Measurements from ENCODE around the gene CDADC1. TPM values are rescaled to one million over a fixed set of nuclear protein-coding genes. Genes with fewer than 3 reads are reported as not detected.

The CDADC1 gene
- polyA plus RNA-seq, 3 donors: 3.5 to 6.4 (median 5.2) TPM

- no peaks in the 10 kb centered on the region for H3K79me2 ChIP-seq (ENCODE audit: insufficient read depth, low read length)
- peak overlapping the region; percentile 67 for H2AFZ ChIP-seq (ENCODE audit: insufficient read depth, low read depth, low read length, poor library complexity, severe bottlenecking)
- Mint-ChIP-seq H3K36me3 (peaks cover 12 to 18% of the 10 kb centered on the region in 2 donors), H3K4me1 (peaks cover 44% of the 10 kb centered on the region), H3K27me3 (ENCODE audit: low read depth in 3 of 3) (peaks cover 18 to 22% (median 20%) of the 10 kb centered on the region in 3 donors), H3K4me3 (peak overlapping the region; percentile 54 to 81), H3K9me3 (peaks cover 0 to 16% (median 8%) of the 10 kb centered on the region in 7 donors), H3K27ac (peak overlapping the region; percentile 67 to 90 (median 81))
- TF ChIP-seq CTCF (IDR thresholded peaks at IDR 0.05): peak; percentile 49
- peak overlapping the region; percentile 52 to 66 for H3K27ac ChIP-seq (ENCODE audit: low read depth in 1 of 2, low read length in 2 of 2)
- peak; percentile 76 to 88 (median 87) for DNase-seq
- peak overlapping the region in 1 of 3 experiments; percentile 51 for H3K4me3 ChIP-seq (replicated peaks in 1 of 3; ENCODE audit: low read depth in 2 of 3, low read length in 3 of 3)
- peaks cover 45 to 47% of the 10 kb centered on the region in 2 donors for H3K4me1 ChIP-seq (ENCODE audit: control insufficient read depth in 1 of 2, insufficient read depth in 2 of 2, low read length in 2 of 2)
- intact Hi-C loops (cut with micrococcal nuclease): no loop called here
- H3K27me3 ChIP-seq (ENCODE audit: control insufficient read depth in 2 of 2, insufficient read depth in 2 of 2, low read length in 2 of 2): peaks cover 6 to 20% of the 10 kb centered on the region in 2 donors
- peaks cover 0 to 1% of the 10 kb centered on the region in 2 donors for H3K36me3 ChIP-seq (replicated peaks in 1 of 2; ENCODE audit: control insufficient read depth in 1 of 2, insufficient read depth in 2 of 2, low read length in 2 of 2)
- H3K9ac ChIP-seq (ENCODE audit: insufficient read depth, low read length, poor library complexity, severe bottlenecking): no peak overlapping the region
- peaks cover 0 to 3% of the 10 kb centered on the region in 2 donors for H3K9me3 ChIP-seq (replicated peaks in 1 of 2; ENCODE audit: control insufficient read depth in 1 of 2, insufficient read depth in 1 of 2, low read length in 2 of 2)
- 0% methylated on average over 2 of the region's 6 CpGs for WGBS (ENCODE audit: insufficient coverage)
- peak overlapping the region; percentile 63 for H3K4me2 ChIP-seq (replicated peaks; ENCODE audit: extremely low read depth, low read length, poor library complexity, severe bottlenecking)
- H4K20me1 ChIP-seq (ENCODE audit: insufficient read depth, low read length): no peaks in the 10 kb centered on the region
Observed at GRCh38 chr13:49214917-49215376, 32.8 kb upstream of the CDADC1 start.

- no CpG with 5 or more reads among the region's 6 CpGs for WGBS (ENCODE audit: insufficient coverage)
Observed at GRCh38 chr13:49216334-49216733, 31.4 kb upstream of the CDADC1 start.

More at GRCh38 chr13:49216334-49216733, 31.4 kb upstream of the CDADC1 start:
- peak overlapping the region; percentile 12 for H3K4me2 ChIP-seq (replicated peaks; ENCODE audit: extremely low read depth, low read length, poor library complexity, severe bottlenecking)
- TF ChIP-seq CTCF (IDR thresholded peaks at IDR 0.05): no peak
- no peaks in the 10 kb centered on the region for H3K36me3 ChIP-seq (replicated peaks in 1 of 2; ENCODE audit: control insufficient read depth in 1 of 2, insufficient read depth in 2 of 2, low read length in 2 of 2)
- DNase-seq: peak; percentile 16 to 44 (median 28)
- peaks cover 15 to 30% of the 10 kb centered on the region in 2 donors for H3K27me3 ChIP-seq (ENCODE audit: control insufficient read depth in 2 of 2, insufficient read depth in 2 of 2, low read length in 2 of 2)
- no peaks in the 10 kb centered on the region for H4K20me1 ChIP-seq (ENCODE audit: insufficient read depth, low read length)
- no peaks in the 10 kb centered on the region for H3K79me2 ChIP-seq (ENCODE audit: insufficient read depth, low read length)
- H3K9me3 ChIP-seq (replicated peaks in 1 of 2; ENCODE audit: control insufficient read depth in 1 of 2, insufficient read depth in 1 of 2, low read length in 2 of 2): peaks cover 2 to 3% of the 10 kb centered on the region in 2 donors
- H3K4me3 ChIP-seq (replicated peaks in 1 of 3; ENCODE audit: low read depth in 2 of 3, low read length in 3 of 3): peak overlapping the region in 1 of 3 experiments; percentile 9
- no peak overlapping the region for H3K9ac ChIP-seq (ENCODE audit: insufficient read depth, low read length, poor library complexity, severe bottlenecking)
- intact Hi-C loops (cut with micrococcal nuclease): no loop called here
- H2AFZ ChIP-seq (ENCODE audit: insufficient read depth, low read depth, low read length, poor library complexity, severe bottlenecking): peak overlapping the region; percentile 43
- peaks cover 0 to 25% (median 10%) of the 10 kb centered on the region in 7 donors for H3K9me3 Mint-ChIP-seq
- peak overlapping the region in 1 of 2 donors; percentile 7 for H3K27ac ChIP-seq (ENCODE audit: low read depth in 1 of 2, low read length in 2 of 2)
- peaks cover 51% of the 10 kb centered on the region for H3K4me1 Mint-ChIP-seq
- H3K27ac Mint-ChIP-seq: peak overlapping the region in 4 of 7 donors; percentile 50 to 66 (median 58)
- no peak overlapping the region for H3K4me3 Mint-ChIP-seq
- peaks cover 14 to 16% of the 10 kb centered on the region in 2 donors for H3K36me3 Mint-ChIP-seq
- peaks cover 53 to 61% of the 10 kb centered on the region in 2 donors for H3K4me1 ChIP-seq (ENCODE audit: control insufficient read depth in 1 of 2, insufficient read depth in 2 of 2, low read length in 2 of 2)
- H3K27me3 Mint-ChIP-seq (ENCODE audit: low read depth in 3 of 3): peaks cover 28 to 33% (median 29%) of the 10 kb centered on the region in 3 donors
